PC-9 (cell line): Measurements from ENCODE around the gene UNC45A. TPM values are rescaled to one million over a fixed set of nuclear protein-coding genes. Genes with fewer than 3 reads are reported as not detected.

Experiments used
- BruUV-seq: library from RNA; stranded (reverse); fragments of 400-500 nt; replicated peaks from 2 replicates; lab custom pipeline; 2021; lab: Mats Ljungman, UMichigan
- CTCF ChIA-PET: fragments of 300-600 bp; sonication (Branson Sonifier 250); formaldehyde crosslinking; loops from one replicate; lab custom pipeline; 2022; ENCODE audit warnings: antibody characterized with exemption; lab: Charles Lee
- POLR2A ChIA-PET: fragments of 300-600 bp; sonication (Branson Sonifier 250); formaldehyde crosslinking; loops from one replicate; lab custom pipeline; 2022; ENCODE audit warnings: antibody characterized with exemption; ENCODE audit not compliant: unreplicated experiment; lab: Charles Lee
- DNase-seq, 2 experiments: peaks; one replicate each; pipeline versions ENCODE4 v3.0.0 to v3.0.0-alpha.2; 2015 to 2022; ENCODE audit warnings: mixed read lengths in 1 of 2
- H2AFZ ChIP-seq: fragments of 200-600 bp; sonication (generic); 2 replicates; pipeline ENCODE4 v1.8.1; 2017; ENCODE audit warnings: antibody characterized with exemption
- H3F3A ChIP-seq: fragments of 200-600 bp; sonication (generic); 2 replicates; pipeline ENCODE4 v1.8.1; 2017; ENCODE audit warnings: antibody characterized with exemption, mild to moderate bottlenecking, low read depth; ENCODE audit not compliant: insufficient read depth
- H3K27ac ChIP-seq: fragments of 200-600 bp; sonication (generic); 2 replicates; pipeline ENCODE4 v1.6.1; 2016; ENCODE audit warnings: mixed run types
- H3K27me3 ChIP-seq: fragments of 200-600 bp; sonication (generic); 2 replicates; pipeline ENCODE4 v1.6.1; 2016; ENCODE audit warnings: low read depth, mixed run types; ENCODE audit not compliant: insufficient read depth
- H3K36me3 ChIP-seq: fragments of 200-600 bp; sonication (generic); 2 replicates; pipeline ENCODE4 v1.6.1; 2016; ENCODE audit warnings: low read depth, mixed run types
- H3K4me1 ChIP-seq: fragments of 200-600 bp; sonication (generic); replicated peaks from 2 replicates; pipeline ENCODE4 v1.6.1; 2016; ENCODE audit warnings: mixed run types; ENCODE audit not compliant: insufficient read depth
- H3K4me2 ChIP-seq: fragments of 200-600 bp; sonication (generic); 2 replicates; pipeline ENCODE4 v1.6.1; 2017; ENCODE audit warnings: mixed run types
- H3K4me3 ChIP-seq: fragments of 200-600 bp; sonication (generic); 2 replicates; pipeline ENCODE4 v1.6.1; 2016; ENCODE audit warnings: mixed run types
- H3K79me2 ChIP-seq: fragments of 200-600 bp; sonication (generic); 2 replicates; pipeline ENCODE4 v1.6.1; 2017; ENCODE audit warnings: low read depth, mixed run types
- H3K9me2 ChIP-seq: fragments of 200-600 bp; sonication (generic); 2 replicates; pipeline ENCODE4 v1.8.1; 2017; ENCODE audit warnings: mild to moderate bottlenecking; ENCODE audit not compliant: insufficient read depth
- H3K9me3 ChIP-seq: fragments of 200-600 bp; sonication (generic); 2 replicates; pipeline ENCODE4 v1.8.1; 2016; ENCODE audit warnings: low read depth; ENCODE audit not compliant: insufficient read depth
- H4K20me1 ChIP-seq: fragments of 200-600 bp; sonication (generic); 2 replicates; pipeline ENCODE4 v1.8.1; 2017; ENCODE audit not compliant: insufficient read depth
- CTCF ChIP-seq: fragments of 200-600 bp; sonication (generic); conservative IDR thresholded peaks from 2 replicates; pipeline ENCODE4 v1.6.1; 2017; ENCODE audit warnings: mixed run types, antibody characterized with exemption, mild to moderate bottlenecking, moderate library complexity
- EZH2 ChIP-seq: fragments of 200-600 bp; sonication (generic); IDR thresholded peaks from 2 replicates; pipeline ENCODE4 v1.8.0; 2017; ENCODE audit warnings: antibody characterized with exemption, low read depth
- intact Hi-C: fragments of 100-400 bp; cut with micrococcal nuclease; formaldehyde crosslinking; loops from one replicate; pipeline ENCODE4 v1.10.0; 2022; ENCODE audit not compliant: unreplicated experiment
- total RNA-seq: library from RNA; stranded (reverse); gene quantifications from 2 replicates; pipeline ENCODE4 v1.2.3, GENCODE V29; 2021

The UNC45A gene
- total RNA-seq, 1 experiment from 2014 or later: 81.8 TPM

DNA sequence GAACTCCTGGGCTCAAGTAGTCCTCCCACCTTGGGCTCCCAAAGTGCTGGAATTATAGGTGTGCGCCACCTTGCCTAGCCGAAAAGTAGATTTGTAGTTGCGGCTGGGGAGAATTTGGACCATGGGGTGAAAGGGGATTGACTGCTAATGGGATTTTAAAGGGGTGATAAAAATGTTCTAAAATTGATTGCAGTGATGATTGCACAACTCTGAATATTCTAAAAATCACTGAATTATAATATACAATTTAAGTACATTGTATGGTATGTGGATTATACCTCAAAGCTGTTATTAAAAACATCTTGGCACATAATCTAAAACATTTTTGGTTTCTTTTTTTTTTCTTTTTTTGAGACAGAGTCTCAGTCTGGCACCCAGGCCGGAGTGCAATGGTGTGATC, 55.4 kb downstream of the UNC45A start:
- no peak for TF ChIP-seq EZH2
- no peak for TF ChIP-seq CTCF
- intact Hi-C loops: no loop called here
- ChIA-PET CTCF (no interaction called here), POLR2A (no interaction called here)
- H3K9me2 ChIP-seq: no peaks in the 10 kb centered on the region
- H3K4me1 ChIP-seq: peaks cover 9% of the 10 kb centered on the region
- no TSS peak for BruUV-seq
- H3F3A ChIP-seq: peaks cover 4% of the 10 kb centered on the region; the same call in 1 of the 2 replicates
- H4K20me1 ChIP-seq: no peaks in the 10 kb centered on the region; the same call in 1 of the 2 replicates
- no peak overlapping the region for H3K4me2 ChIP-seq
- no peak for DNase-seq
- H3K36me3 ChIP-seq: no peaks in the 10 kb centered on the region
- H2AFZ ChIP-seq: no peak overlapping the region
- H3K4me3 ChIP-seq: no peak overlapping the region
- H3K79me2 ChIP-seq: peaks cover 92% of the 10 kb centered on the region
- no peak overlapping the region for H3K27ac ChIP-seq
- H3K27me3 ChIP-seq: no peaks in the 10 kb centered on the region
- no peaks in the 10 kb centered on the region for H3K9me3 ChIP-seq

DNA sequence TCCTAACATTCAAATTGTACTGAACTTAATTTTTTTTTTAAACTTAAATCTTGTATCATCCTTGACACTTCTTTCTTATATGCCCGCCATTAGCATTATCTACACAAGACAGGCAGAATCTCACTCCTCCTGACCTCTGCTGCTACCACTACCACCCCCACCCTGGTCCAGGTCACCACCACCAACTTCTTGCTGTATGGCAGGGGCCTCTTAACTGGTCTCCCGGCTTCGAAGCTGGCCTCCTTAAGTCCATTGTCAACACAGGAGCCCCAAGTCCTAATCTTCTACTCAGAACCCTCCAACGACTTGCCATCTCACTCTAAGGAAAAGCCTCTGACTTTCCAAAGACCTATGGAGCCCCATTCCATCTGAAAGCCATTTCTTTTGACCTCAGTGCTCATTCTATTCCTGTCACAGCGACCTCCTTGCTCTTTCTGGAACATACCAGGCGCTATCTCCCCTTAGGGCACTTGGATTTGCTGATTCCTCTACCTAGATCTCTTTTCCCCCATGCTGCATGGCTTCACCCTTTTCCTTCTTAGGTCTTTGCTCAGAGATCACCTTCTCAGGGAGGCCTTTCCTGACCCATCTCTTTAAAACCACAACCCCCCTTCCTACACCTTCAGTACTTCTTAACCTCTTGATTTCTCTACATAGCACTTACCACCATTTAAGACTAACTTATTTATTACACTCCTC, 56.7 kb downstream of the UNC45A start:
- no peak overlapping the region for H3K4me3 ChIP-seq
- no peaks in the 10 kb centered on the region; the same call in 1 of the 2 replicates for H4K20me1 ChIP-seq
- POLR2A ChIA-PET: no interaction called here
- intact Hi-C loops: no loop called here
- H3K4me1 ChIP-seq: peaks cover 13% of the 10 kb centered on the region
- no peaks in the 10 kb centered on the region for H3K36me3 ChIP-seq
- no peaks in the 10 kb centered on the region for H3K27me3 ChIP-seq
- no peak for TF ChIP-seq CTCF
- no peak for TF ChIP-seq EZH2
- no peak overlapping the region for H3K27ac ChIP-seq
- no peak overlapping the region for H2AFZ ChIP-seq
- H3K4me2 ChIP-seq: peak overlapping the region; percentile 94; the same call in 1 of the 2 replicates
- no peaks in the 10 kb centered on the region for H3K9me3 ChIP-seq
- H3K79me2 ChIP-seq: peaks cover 82% of the 10 kb centered on the region
- H3F3A ChIP-seq: peaks cover 4% of the 10 kb centered on the region; the same call in 1 of the 2 replicates
- BruUV-seq: no TSS peak
- CTCF ChIA-PET: no interaction called here
- no peak for DNase-seq
- no peaks in the 10 kb centered on the region for H3K9me2 ChIP-seq

DNA sequence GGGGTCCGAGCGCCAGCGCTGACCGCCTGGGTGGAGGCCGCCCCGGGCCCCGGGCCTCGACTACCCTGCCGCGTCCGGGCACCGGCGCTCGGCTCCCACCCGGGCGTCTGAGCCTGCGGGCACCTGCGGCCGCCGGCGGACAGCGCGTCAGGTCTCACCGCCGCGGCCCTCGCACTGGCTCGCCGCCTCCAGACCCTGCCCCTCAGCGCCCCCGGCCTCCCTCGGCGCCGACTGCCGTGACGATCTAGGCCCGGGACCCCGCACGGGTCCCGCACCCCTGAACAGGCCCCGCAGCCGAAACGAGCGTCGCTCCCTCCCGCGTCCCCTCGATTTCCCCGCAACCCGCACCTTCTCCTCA, 59.0 kb downstream of the UNC45A start:
- TF ChIP-seq EZH2 (no peak), CTCF (no peak)
- H3K4me3 ChIP-seq: peak overlapping the region; percentile 73
- H3K4me2 ChIP-seq: peak overlapping the region; percentile 94
- no peaks in the 10 kb centered on the region for H3K36me3 ChIP-seq
- H3F3A ChIP-seq: peaks cover 6% of the 10 kb centered on the region; the same call in 1 of the 2 replicates
- H3K79me2 ChIP-seq: peaks cover 59% of the 10 kb centered on the region
- DNase-seq: peak in 1 of 2 experiments; percentile 9
- no TSS peak for BruUV-seq
- peaks cover 13% of the 10 kb centered on the region for H3K4me1 ChIP-seq
- peak overlapping the region; percentile 99 for H2AFZ ChIP-seq
- no peaks in the 10 kb centered on the region for H4K20me1 ChIP-seq
- no peaks in the 10 kb centered on the region for H3K9me2 ChIP-seq
- POLR2A ChIA-PET: interaction anchor here (0.6 to 0.7 kb wide), 2 partner anchors 58 to 1076 kb away, joined by 3 read pairs; no protein-coding TSS in a partner anchor
- H3K9me3 ChIP-seq: no peaks in the 10 kb centered on the region
- CTCF ChIA-PET: interaction anchor here (0.6 to 1.0 kb wide), 4 partner anchors 38 to 1378 kb away, joined by 3 to 7 read pairs (median 3); no protein-coding TSS in a partner anchor
- H3K27me3 ChIP-seq: no peaks in the 10 kb centered on the region
- intact Hi-C loops: loop anchor here (2.0 kb wide), 1 partner anchor 59 kb away; the partner anchor contains the start of gene UNC45A
- peak overlapping the region; percentile 67 for H3K27ac ChIP-seq
